Measurements from ENCODE around the gene EXOC4.

GRCh38 chr7:133691727-133692610, 439.1 kb downstream of the EXOC4 start:
- TF ChIP-seq CTCF (conservative IDR thresholded peaks at IDR 0.05; ENCODE audit: low read length) = no peak
- no peak for TF ChIP-seq EZH2phosphoT487 (IDR thresholded peaks at IDR 0.05; ENCODE audit: borderline replicate concordance)
